T-cell (primary cell): ENCODE data around the gene TYRO3. TPM values are rescaled to one million over a fixed set of nuclear protein-coding genes. Genes with fewer than 3 reads are reported as not detected.

Source experiments
- ATAC-seq, 4 experiments: fragments of 200-7000 bp in 3 of 4; fragments of 150-1000 bp in 1 of 4; cut with Tn5 transposase; replicated peaks in 1 of 4; 1 replicate in 3 of 4; 2 replicates in 1 of 4; pipeline ENCODE4 v1.10.0; 2021; ENCODE audit warnings: moderate library complexity in 3 of 4, mild to moderate bottlenecking in 2 of 4, moderate number of reproducible peaks in 1 of 4
- CTCF ChIA-PET, 2 donors: fragments of 300-600 bp; sonication (Branson Sonifier 250); formaldehyde crosslinking; loops; one replicate each; lab custom pipeline; 2022; ENCODE audit warnings: antibody characterized with exemption in 2 of 2; lab: Charles Lee
- POLR2A ChIA-PET, 2 donors: fragments of 300-600 bp; sonication (Branson Sonifier 250); formaldehyde crosslinking; loops; one replicate each; lab custom pipeline; 2022; ENCODE audit warnings: antibody characterized with exemption in 2 of 2; lab: Charles Lee
- DNase-seq, 35 experiments: peaks; one replicate each; pipeline versions ENCODE4 v3.0.0 to v3.0.0-alpha.2; 2013 to 2023
- H3K27ac ChIP-seq: one replicate; pipeline ENCODE4 v1.5.1; 2013; ENCODE audit warnings: low read length
- H3K27me3 ChIP-seq, 2 experiments: replicated peaks in 1 of 2; 1 replicate in 1 of 2; 2 replicates in 1 of 2; pipeline versions ENCODE4 v1.6.1 to v1.7.0; 2013; ENCODE audit warnings: low read length in 1 of 2, mixed read lengths in 1 of 2; ENCODE audit not compliant: control insufficient read depth in 2 of 2, insufficient read depth in 2 of 2; ENCODE audit errors: extremely low read depth in 1 of 2
- H3K36me3 ChIP-seq, 2 donors: 1 replicate in 1 of 2; 2 replicates in 1 of 2; pipeline versions ENCODE4 v1.6.1 to v1.7.0; 2013; ENCODE audit warnings: low read length in 1 of 2; ENCODE audit not compliant: control insufficient read depth in 2 of 2, insufficient read depth in 1 of 2; ENCODE audit errors: extremely low read depth in 1 of 2
- H3K4me1 ChIP-seq, 2 experiments: 1 replicate in 1 of 2; 2 replicates in 1 of 2; pipeline versions ENCODE4 v1.6.1 to v1.7.0; 2013; ENCODE audit warnings: low read length in 2 of 2, mixed read lengths in 1 of 2; ENCODE audit not compliant: insufficient read depth in 2 of 2, control insufficient read depth in 1 of 2; ENCODE audit errors: extremely low read depth in 1 of 2
- H3K4me3 ChIP-seq, 2 donors: 1 replicate in 1 of 2; 2 replicates in 1 of 2; pipeline versions ENCODE4 v1.5.1 to v1.7.0; 2013; ENCODE audit warnings: mild to moderate bottlenecking in 2 of 2, low read length in 1 of 2, moderate library complexity in 1 of 2; ENCODE audit not compliant: control insufficient read depth in 1 of 2; ENCODE audit errors: extremely low read depth in 1 of 2
- H3K9me3 ChIP-seq: 2 replicates; pipeline ENCODE4 v1.7.0; 2013
- H3K27ac Mint-ChIP-seq, 2 donors: one replicate each; pipeline ENCODE4 v1.8.0; 2020 to 2021; ENCODE audit warnings: mild to moderate bottlenecking in 2 of 2, mixed read lengths in 2 of 2
- H3K27me3 Mint-ChIP-seq, 2 donors: one replicate each; pipeline ENCODE4 v1.8.0; 2021 to 2022; ENCODE audit warnings: mixed read lengths in 2 of 2
- H3K36me3 Mint-ChIP-seq: one replicate; pipeline ENCODE4 v1.8.0; 2021; ENCODE audit warnings: mixed read lengths
- H3K4me1 Mint-ChIP-seq, 3 donors: one replicate each; pipeline ENCODE4 v1.8.0; 2020 to 2022; ENCODE audit warnings: mixed read lengths in 3 of 3, mild to moderate bottlenecking in 1 of 3
- H3K4me3 Mint-ChIP-seq, 3 donors: one replicate each; pipeline ENCODE4 v1.8.0; 2020 to 2022; ENCODE audit warnings: mild to moderate bottlenecking in 3 of 3, mixed read lengths in 3 of 3, moderate library complexity in 3 of 3
- H3K9me3 Mint-ChIP-seq, 3 donors: one replicate each; pipeline ENCODE4 v1.8.0; 2020 to 2022; ENCODE audit warnings: mixed read lengths in 3 of 3
- WGBS: methylation state at CpG from one replicate; pipeline ENCODE4 v1.1.5; 2013; ENCODE audit warnings: missing lambda C conversion rate; ENCODE audit not compliant: insufficient coverage; 5-methylcytosine and 5-hydroxymethylcytosine counted together
- total RNA-seq, 35 experiments: library from RNA in 6 of 35; stranded (reverse) in 6 of 35; fragments of 120-200 nt in 1 of 35; gene quantifications; one replicate each; pipeline versions ENCODE4 v1.2.1 to v1.2.4 and lab custom pipeline; 2013 to 2026

TYRO3 gene
- total RNA-seq, 5 donors from 2014 or later (not counting 1 experiment from before 2014, with no cell fraction given), result 0.62 to 1.5 (median 0.78) TPM; not detected in 1

DNA sequence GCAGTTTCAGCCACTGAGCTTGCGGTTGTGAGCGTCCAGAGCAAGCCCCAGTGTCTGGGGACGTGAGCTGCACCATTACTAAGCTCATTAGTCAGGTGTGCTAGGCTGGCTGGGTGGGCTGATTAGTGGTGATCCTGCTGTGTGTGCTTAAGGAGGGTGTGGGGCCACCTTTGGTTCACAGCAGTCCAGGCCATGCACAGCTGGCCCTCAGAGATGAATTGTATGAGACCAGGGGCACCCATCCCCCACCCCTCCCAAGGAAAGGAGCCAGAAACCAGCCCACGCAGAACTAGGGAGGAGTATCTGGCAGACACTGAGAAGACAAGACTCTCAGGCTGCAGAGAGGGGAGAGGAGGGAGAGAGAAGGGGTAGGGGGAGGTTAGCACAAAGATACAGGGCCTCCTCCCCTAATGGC lies 3.8 kb downstream of the TYRO3 start:
- Mint-ChIP-seq H3K27ac (no peak overlapping the region), H3K4me1 (peaks cover 9 to 16% (median 16%) of the 10 kb centered on the region in 3 donors), H3K36me3 (no peaks in the 10 kb centered on the region), H3K4me3 (no peak overlapping the region), H3K27me3 (peaks cover 10 to 19% of the 10 kb centered on the region in 2 donors), H3K9me3 (no peaks in the 10 kb centered on the region)
- H3K4me3 ChIP-seq, result no peak overlapping the region
- ATAC-seq, result no peak
- POLR2A ChIA-PET, result no interaction called here
- H3K27ac ChIP-seq, result no peak overlapping the region
- peaks cover 5 to 18% of the 10 kb centered on the region in 2 experiments for H3K4me1 ChIP-seq
- WGBS, result 100% methylated on average over 1 of the region's 4 CpGs
- H3K9me3 ChIP-seq, result no peaks in the 10 kb centered on the region
- CTCF ChIA-PET, result interaction anchor here (0.5 to 0.6 kb wide), 2 partner anchors 63 to 140 kb away, joined by 3 read pairs; no protein-coding TSS in a partner anchor
- H3K27me3 ChIP-seq, result peaks cover 2 to 42% of the 10 kb centered on the region in 2 experiments
- no peaks in the 10 kb centered on the region for H3K36me3 ChIP-seq
- no peak for DNase-seq

DNA sequence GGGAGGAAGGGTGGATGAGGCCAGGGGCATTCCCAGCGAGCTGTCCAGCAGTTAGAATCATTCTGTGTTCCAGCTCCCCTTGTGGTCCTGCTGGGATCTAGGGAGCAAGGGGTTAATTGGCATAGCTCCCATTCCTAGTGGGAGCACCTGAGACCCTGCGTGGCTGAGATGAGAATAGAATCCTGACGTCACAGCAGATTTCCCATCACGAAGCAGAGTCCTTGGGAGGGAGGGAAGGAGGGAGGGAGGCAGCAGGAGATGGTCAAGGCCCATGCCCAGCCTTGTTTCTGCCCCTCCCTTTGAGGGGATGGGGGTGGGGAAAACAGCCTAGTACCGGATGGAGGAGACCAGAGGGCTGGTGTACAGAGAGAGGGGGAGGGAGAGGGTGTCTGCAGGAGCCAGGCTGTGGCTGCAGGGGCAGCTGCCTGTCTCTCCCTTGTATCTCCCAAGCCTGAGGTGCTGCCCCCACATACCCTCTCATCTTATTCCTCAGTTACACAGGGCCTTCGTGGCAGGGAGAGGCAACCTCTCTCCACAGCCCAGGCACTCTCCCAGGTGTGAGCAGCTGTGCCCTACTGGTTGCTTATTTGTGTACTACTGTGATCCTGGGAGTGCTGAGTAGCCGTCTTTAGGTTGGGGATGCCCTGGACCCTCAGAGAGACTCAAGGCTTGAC lies 5.4 kb downstream of the TYRO3 start:
- H3K27ac Mint-ChIP-seq, result no peak overlapping the region

DNA sequence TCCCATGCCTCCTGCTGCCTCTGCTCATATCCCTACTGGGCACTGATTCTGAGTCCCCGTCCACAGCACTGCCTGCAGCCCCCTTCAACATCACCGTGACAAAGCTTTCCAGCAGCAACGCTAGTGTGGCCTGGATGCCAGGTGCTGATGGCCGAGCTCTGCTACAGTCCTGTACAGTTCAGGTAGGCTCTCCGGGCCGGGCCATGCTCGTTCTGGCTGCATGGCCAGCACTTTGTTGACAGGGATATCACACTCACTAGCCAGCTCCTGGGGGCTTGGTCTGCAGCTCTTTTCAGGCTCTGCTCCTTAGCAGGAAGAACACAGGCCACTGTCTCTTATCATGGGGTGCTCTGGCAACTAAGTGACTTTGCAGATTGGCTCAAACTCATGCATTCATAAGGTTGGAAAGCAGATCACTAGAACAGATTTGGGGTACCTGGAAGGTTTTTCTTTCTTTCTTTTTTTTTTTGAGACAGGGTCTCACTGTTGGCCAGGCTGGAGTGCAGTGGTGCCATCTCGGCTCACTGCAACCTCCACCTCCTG lies 6.0 kb downstream of the TYRO3 start:
- no peaks in the 10 kb centered on the region for H3K36me3 ChIP-seq
- POLR2A ChIA-PET, result no interaction called here
- H3K4me3 ChIP-seq, result no peak overlapping the region
- Mint-ChIP-seq H3K27ac (no peak overlapping the region), H3K4me1 (peaks cover 0 to 5% (median 3%) of the 10 kb centered on the region in 3 donors), H3K27me3 (peaks cover 7 to 10% of the 10 kb centered on the region in 2 donors), H3K4me3 (no peak overlapping the region), H3K9me3 (no peaks in the 10 kb centered on the region), H3K36me3 (no peaks in the 10 kb centered on the region)
- CTCF ChIA-PET, result no interaction called here
- H3K27me3 ChIP-seq, result peaks cover 2 to 37% of the 10 kb centered on the region in 2 experiments
- 80% methylated on average over 7 of the region's 8 CpGs for WGBS
- H3K27ac ChIP-seq, result no peak overlapping the region
- no peak for DNase-seq
- ATAC-seq, result no peak
- no peaks in the 10 kb centered on the region for H3K9me3 ChIP-seq
- peaks cover 0 to 2% of the 10 kb centered on the region in 2 experiments for H3K4me1 ChIP-seq

More for the DNA sequence above, 5.4 kb downstream of the TYRO3 start:
- H3K9me3 ChIP-seq, result no peaks in the 10 kb centered on the region
- Mint-ChIP-seq H3K4me1 (peaks cover 0 to 9% (median 8%) of the 10 kb centered on the region in 3 donors), H3K9me3 (no peaks in the 10 kb centered on the region), H3K36me3 (no peaks in the 10 kb centered on the region), H3K27me3 (peaks cover 10 to 15% of the 10 kb centered on the region in 2 donors), H3K4me3 (no peak overlapping the region)
- ChIA-PET POLR2A (no interaction called here), CTCF (no interaction called here)
- no peak for ATAC-seq
- H3K4me1 ChIP-seq, result peaks cover 0 to 8% of the 10 kb centered on the region in 2 experiments
- no peak overlapping the region for H3K4me3 ChIP-seq
- DNase-seq, result no peak
- peaks cover 2 to 43% of the 10 kb centered on the region in 2 experiments for H3K27me3 ChIP-seq
- 80% methylated on average over 4 of the region's 7 CpGs for WGBS
- H3K27ac ChIP-seq, result no peak overlapping the region
- H3K36me3 ChIP-seq, result no peaks in the 10 kb centered on the region

DNA sequence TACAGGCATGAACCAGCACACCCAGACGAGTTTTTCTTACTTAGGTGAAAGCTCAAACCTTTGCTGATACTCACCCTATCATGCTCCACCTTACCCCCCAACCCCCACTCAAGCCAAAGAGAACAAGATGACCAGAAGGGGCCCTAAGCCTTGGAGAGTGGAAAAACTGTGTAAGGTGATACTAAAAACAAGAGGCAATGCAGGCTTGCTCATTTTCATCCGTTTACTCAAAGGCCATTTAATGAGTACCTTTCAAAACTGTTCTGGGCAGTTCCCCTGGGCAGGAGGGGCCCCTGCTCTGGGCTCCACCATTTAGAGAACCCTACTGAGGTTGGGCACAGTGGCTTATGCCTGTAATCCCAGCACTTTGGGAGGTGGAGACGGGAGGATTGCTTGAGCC lies 6.7 kb downstream of the TYRO3 start:
- Mint-ChIP-seq H3K4me1 (no peaks in the 10 kb centered on the region), H3K4me3 (no peak overlapping the region), H3K27me3 (peaks cover 2 to 5% of the 10 kb centered on the region in 2 donors), H3K36me3 (no peaks in the 10 kb centered on the region), H3K9me3 (no peaks in the 10 kb centered on the region), H3K27ac (no peak overlapping the region)
- Histone ChIP-seq H3K9me3 (no peaks in the 10 kb centered on the region), H3K36me3 (no peaks in the 10 kb centered on the region), H3K4me1 (no peaks in the 10 kb centered on the region), H3K4me3 (no peak overlapping the region), H3K27me3 (peaks cover under 1 to 30% of the 10 kb centered on the region in 2 experiments), H3K27ac (no peak overlapping the region)
- ChIA-PET POLR2A (no interaction called here), CTCF (interaction anchor here in 1 of 2 donors (0.8 kb wide), 1 partner anchor 21 kb away, joined by 5 read pairs; no protein-coding TSS in a partner anchor)
- ATAC-seq (no peak), DNase-seq (no peak)
- WGBS, result no CpG with 5 or more reads among the region's 3 CpGs

DNA sequence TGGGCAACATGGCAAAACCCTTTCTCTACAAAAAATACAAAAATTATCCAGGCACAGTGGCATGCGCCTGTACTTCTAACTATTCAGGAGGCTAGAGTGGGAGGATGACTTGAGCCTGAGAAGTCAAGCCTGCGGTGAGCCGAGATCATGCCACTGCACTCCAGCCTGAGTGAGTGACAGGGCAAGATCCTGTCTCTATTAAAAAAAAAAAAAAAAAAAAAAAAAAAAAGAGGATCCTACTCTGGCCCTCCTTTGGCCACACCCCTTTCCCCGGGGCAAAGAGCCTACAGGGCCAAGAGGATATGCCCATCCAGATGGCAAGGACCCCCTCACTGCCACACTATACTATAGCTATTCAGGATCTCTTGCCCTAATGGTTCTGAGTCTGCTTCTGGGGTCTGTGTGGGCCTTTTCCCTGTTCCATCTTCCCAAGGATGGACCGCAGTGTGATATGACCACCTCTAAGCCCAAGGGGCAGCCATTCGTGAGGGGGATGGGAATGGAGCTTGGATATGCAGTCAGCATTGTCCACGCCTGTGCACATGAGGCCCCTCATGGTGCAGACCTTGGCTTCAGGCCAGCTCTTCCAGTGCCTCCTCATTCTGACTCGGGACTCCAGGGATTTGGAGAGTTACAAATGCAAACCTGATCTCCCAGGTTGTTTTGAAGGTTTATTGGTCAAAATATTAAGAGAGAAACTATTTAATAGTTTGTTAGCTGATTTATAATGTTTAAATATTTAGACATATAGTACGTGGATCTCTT lies 7.3 kb downstream of the TYRO3 start:
- 71% methylated on average over 3 of the region's 9 CpGs for WGBS
- H3K4me1 ChIP-seq, result no peaks in the 10 kb centered on the region
- H3K27ac ChIP-seq, result no peak overlapping the region
- no peaks in the 10 kb centered on the region for H3K36me3 ChIP-seq
- Mint-ChIP-seq H3K36me3 (no peaks in the 10 kb centered on the region), H3K27me3 (peaks cover 0 to 2% of the 10 kb centered on the region in 2 donors), H3K4me3 (no peak overlapping the region), H3K27ac (no peak overlapping the region), H3K9me3 (no peaks in the 10 kb centered on the region), H3K4me1 (no peaks in the 10 kb centered on the region)
- H3K4me3 ChIP-seq, result no peak overlapping the region
- DNase-seq (no peak), ATAC-seq (no peak)
- peaks cover 0 to 24% of the 10 kb centered on the region in 2 experiments for H3K27me3 ChIP-seq
- ChIA-PET POLR2A (no interaction called here), CTCF (interaction anchor here in 1 of 2 donors (0.8 kb wide), 1 partner anchor 22 kb away, joined by 5 read pairs; no protein-coding TSS in a partner anchor)
- no peaks in the 10 kb centered on the region for H3K9me3 ChIP-seq

DNA sequence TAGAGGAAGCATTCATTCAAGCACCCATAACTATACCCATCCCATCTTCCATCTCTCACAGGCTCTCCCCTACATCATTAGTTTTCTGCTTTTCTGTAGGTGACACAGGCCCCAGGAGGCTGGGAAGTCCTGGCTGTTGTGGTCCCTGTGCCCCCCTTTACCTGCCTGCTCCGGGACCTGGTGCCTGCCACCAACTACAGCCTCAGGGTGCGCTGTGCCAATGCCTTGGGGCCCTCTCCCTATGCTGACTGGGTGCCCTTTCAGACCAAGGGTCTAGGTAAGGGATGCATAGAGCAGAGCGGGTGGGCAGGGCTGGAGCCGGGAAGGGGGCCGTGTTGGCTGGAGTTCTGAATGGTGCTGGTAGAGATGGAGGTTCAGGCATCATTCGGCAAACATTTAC lies 8.2 kb downstream of the TYRO3 start:
- H3K4me1 Mint-ChIP-seq, result no peaks in the 10 kb centered on the region
- POLR2A ChIA-PET, result no interaction called here
- H3K4me1 ChIP-seq, result no peaks in the 10 kb centered on the region
- H3K27me3 Mint-ChIP-seq, result peaks cover 0 to 2% of the 10 kb centered on the region in 2 donors
- CTCF ChIA-PET, result no interaction called here
- H3K9me3 ChIP-seq, result no peaks in the 10 kb centered on the region
- H3K27ac ChIP-seq, result no peak overlapping the region
- no peak overlapping the region for H3K4me3 ChIP-seq
- H3K9me3 Mint-ChIP-seq, result no peaks in the 10 kb centered on the region
- H3K27ac Mint-ChIP-seq, result no peak overlapping the region
- H3K36me3 ChIP-seq, result no peaks in the 10 kb centered on the region
- H3K27me3 ChIP-seq, result peaks cover 0 to 17% of the 10 kb centered on the region in 2 experiments
- no peak overlapping the region for H3K4me3 Mint-ChIP-seq
- 93% methylated on average over 2 of the region's 6 CpGs for WGBS
- ATAC-seq, result no peak
- no peaks in the 10 kb centered on the region for H3K36me3 Mint-ChIP-seq
- no peak for DNase-seq
